Prostate gland (tissue), 2 donors: ENCODE data around the gene TSPAN32.

Experiments
- POLR2AphosphoS5 ChIP-seq: sonication (generic); formaldehyde crosslinking; IDR thresholded peaks from one replicate; pipeline ENCODE4 v1.6.1; 2017; ENCODE audit warnings: antibody characterized with exemption
- TF ChIP-seq, protein P1 (sequence below), 4 experiments: fragments of 200-600 bp in 2 of 4; fragments of 450-650 bp in 2 of 4; sonication (generic) in 2 of 4; IDR thresholded peaks; 1 replicate in 3 of 4; 2 replicates in 1 of 4; pipeline ENCODE4 v1.5.1; 2016 to 2019; ENCODE audit warnings: antibody characterized with exemption in 4 of 4, mild to moderate bottlenecking in 2 of 4, moderate library complexity in 2 of 4

DNA sequence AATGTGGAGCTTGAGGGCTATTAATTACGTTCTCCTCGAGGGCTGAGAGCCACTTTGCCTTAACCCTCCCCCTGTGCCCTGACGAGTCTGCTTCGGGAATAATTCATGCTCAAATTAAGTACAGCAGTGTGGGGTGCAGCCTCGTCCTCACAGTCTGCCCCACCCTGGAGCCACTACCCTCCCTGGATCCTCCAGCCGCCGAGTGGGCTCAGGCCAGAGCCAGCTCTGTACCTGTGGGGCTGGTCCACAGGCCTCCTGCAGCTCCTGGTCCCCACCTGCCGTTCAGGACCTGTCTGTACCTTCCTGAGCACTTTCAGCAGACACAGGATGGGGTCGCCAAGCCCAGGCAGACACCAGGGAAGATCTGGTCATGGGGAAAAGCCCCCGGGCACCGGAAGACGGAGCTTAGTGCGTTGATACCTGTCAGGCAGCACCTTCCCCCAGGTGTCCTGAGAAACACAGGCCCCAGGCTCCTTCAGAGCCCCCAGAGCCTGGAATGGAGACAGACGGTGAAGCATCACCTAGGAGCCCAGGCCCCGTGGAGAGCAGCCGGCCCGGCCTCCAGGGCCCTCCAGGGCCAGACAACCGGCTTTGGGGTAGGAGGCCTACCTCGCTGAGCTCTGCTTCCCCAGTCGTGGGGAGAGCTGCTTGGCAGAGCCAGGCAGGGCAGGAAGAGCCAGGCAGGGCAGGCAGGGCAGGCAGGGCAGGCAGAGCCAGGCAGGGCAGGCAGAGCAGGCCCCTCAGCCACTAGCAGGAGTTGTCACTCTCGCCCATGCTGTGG lies 9.7 kb downstream of the TSPAN32 start:
- TF ChIP-seq, protein P1, sequence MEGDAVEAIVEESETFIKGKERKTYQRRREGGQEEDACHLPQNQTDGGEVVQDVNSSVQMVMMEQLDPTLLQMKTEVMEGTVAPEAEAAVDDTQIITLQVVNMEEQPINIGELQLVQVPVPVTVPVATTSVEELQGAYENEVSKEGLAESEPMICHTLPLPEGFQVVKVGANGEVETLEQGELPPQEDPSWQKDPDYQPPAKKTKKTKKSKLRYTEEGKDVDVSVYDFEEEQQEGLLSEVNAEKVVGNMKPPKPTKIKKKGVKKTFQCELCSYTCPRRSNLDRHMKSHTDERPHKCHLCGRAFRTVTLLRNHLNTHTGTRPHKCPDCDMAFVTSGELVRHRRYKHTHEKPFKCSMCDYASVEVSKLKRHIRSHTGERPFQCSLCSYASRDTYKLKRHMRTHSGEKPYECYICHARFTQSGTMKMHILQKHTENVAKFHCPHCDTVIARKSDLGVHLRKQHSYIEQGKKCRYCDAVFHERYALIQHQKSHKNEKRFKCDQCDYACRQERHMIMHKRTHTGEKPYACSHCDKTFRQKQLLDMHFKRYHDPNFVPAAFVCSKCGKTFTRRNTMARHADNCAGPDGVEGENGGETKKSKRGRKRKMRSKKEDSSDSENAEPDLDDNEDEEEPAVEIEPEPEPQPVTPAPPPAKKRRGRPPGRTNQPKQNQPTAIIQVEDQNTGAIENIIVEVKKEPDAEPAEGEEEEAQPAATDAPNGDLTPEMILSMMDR (IDR thresholded peaks at IDR 0.05), result no peak
- no peak for TF ChIP-seq POLR2AphosphoS5
